ENCODE data around the gene DYSF. TPM values are rescaled to one million over a fixed set of nuclear protein-coding genes. Genes with fewer than 3 reads are reported as not detected.

DYSF gene
- polyA plus RNA-seq, 4 donors, result 0.67 to 5.0 (median 3.2) TPM

- WGBS, 3 donors, result 59 to 69% (median 68%) methylated on average over 9 of the region's 9 CpGs
- DNase-seq, result no peak
Observed at GRCh38 chr2:71505086-71505769, 51.9 kb downstream of the DYSF start.

GRCh38 chr2:71505770-71506140, 52.4 kb downstream of the DYSF start:
- FAIRE-seq (no peak), DNase-seq (no peak)
- no peak overlapping the region for H3K27ac ChIP-seq (ENCODE audit: low read depth in 1 of 3, low read length in 2 of 3)
- H3K4me1 ChIP-seq (ENCODE audit: control insufficient read depth in 3 of 3, insufficient read depth in 2 of 3, low read depth in 1 of 3, low read length in 2 of 3), result no peaks in the 10 kb centered on the region
- WGBS, 3 donors, result 82 to 88% (median 83%) methylated on average over 8 of the region's 8 CpGs
- no peaks in the 10 kb centered on the region for H3K9me3 ChIP-seq (ENCODE audit: control insufficient read depth in 2 of 2, insufficient read depth in 1 of 2, low read depth in 1 of 2, low read length in 1 of 2)
- no peaks in the 10 kb centered on the region for H3K27me3 ChIP-seq (ENCODE audit: control insufficient read depth in 3 of 3, insufficient read depth in 3 of 3, low read length in 3 of 3)
- H3K36me3 ChIP-seq (ENCODE audit: control insufficient read depth in 3 of 3, insufficient read depth in 2 of 3, low read depth in 1 of 3, low read length in 3 of 3), result no peaks in the 10 kb centered on the region
- H3K4me3 ChIP-seq (ENCODE audit: low read depth in 1 of 3, low read length in 3 of 3), result no peak overlapping the region

More at GRCh38 chr2:71505086-71505769, 51.9 kb downstream of the DYSF start:
- no peaks in the 10 kb centered on the region for H3K36me3 ChIP-seq (ENCODE audit: control insufficient read depth in 3 of 3, insufficient read depth in 2 of 3, low read depth in 1 of 3, low read length in 3 of 3)
- H3K9me3 ChIP-seq (ENCODE audit: control insufficient read depth in 2 of 2, insufficient read depth in 1 of 2, low read depth in 1 of 2, low read length in 1 of 2), result no peaks in the 10 kb centered on the region
- H3K27me3 ChIP-seq (ENCODE audit: control insufficient read depth in 3 of 3, insufficient read depth in 3 of 3, low read length in 3 of 3), result no peaks in the 10 kb centered on the region
- no peak overlapping the region for H3K27ac ChIP-seq (ENCODE audit: low read depth in 1 of 3, low read length in 2 of 3)
- no peaks in the 10 kb centered on the region for H3K4me1 ChIP-seq (ENCODE audit: control insufficient read depth in 3 of 3, insufficient read depth in 2 of 3, low read depth in 1 of 3, low read length in 2 of 3)
- no peak overlapping the region for H3K4me3 ChIP-seq (ENCODE audit: low read depth in 1 of 3, low read length in 3 of 3)
- FAIRE-seq, result no peak

- 77 to 82% (median 82%) methylated on average over 20 of the region's 20 CpGs for WGBS, 3 donors
- FAIRE-seq (no peak), DNase-seq (peak; percentile 22 to 60)
Observed at GRCh38 chr2:71506222-71507153, 53.1 kb downstream of the DYSF start.

GRCh38 chr2:71507476-71507875, 54.1 kb downstream of the DYSF start:
- 78 to 79% (median 78%) methylated on average over 8 of the region's 8 CpGs for WGBS, 3 donors
- Histone ChIP-seq H3K4me1 (ENCODE audit: control insufficient read depth in 3 of 3, insufficient read depth in 2 of 3, low read depth in 1 of 3, low read length in 2 of 3) (no peaks in the 10 kb centered on the region), H3K4me3 (ENCODE audit: low read depth in 1 of 3, low read length in 3 of 3) (no peak overlapping the region), H3K36me3 (ENCODE audit: control insufficient read depth in 3 of 3, insufficient read depth in 2 of 3, low read depth in 1 of 3, low read length in 3 of 3) (no peaks in the 10 kb centered on the region), H3K27ac (ENCODE audit: low read depth in 1 of 3, low read length in 2 of 3) (no peak overlapping the region), H3K27me3 (ENCODE audit: control insufficient read depth in 3 of 3, insufficient read depth in 3 of 3, low read length in 3 of 3) (no peaks in the 10 kb centered on the region), H3K9me3 (ENCODE audit: control insufficient read depth in 2 of 2, insufficient read depth in 1 of 2, low read depth in 1 of 2, low read length in 1 of 2) (no peaks in the 10 kb centered on the region)
- FAIRE-seq (no peak), DNase-seq (no peak)

More at GRCh38 chr2:71506222-71507153, 53.1 kb downstream of the DYSF start:
- Histone ChIP-seq H3K36me3 (ENCODE audit: control insufficient read depth in 3 of 3, insufficient read depth in 2 of 3, low read depth in 1 of 3, low read length in 3 of 3) (no peaks in the 10 kb centered on the region), H3K27me3 (ENCODE audit: control insufficient read depth in 3 of 3, insufficient read depth in 3 of 3, low read length in 3 of 3) (no peaks in the 10 kb centered on the region), H3K27ac (ENCODE audit: low read depth in 1 of 3, low read length in 2 of 3) (no peak overlapping the region), H3K9me3 (ENCODE audit: control insufficient read depth in 2 of 2, insufficient read depth in 1 of 2, low read depth in 1 of 2, low read length in 1 of 2) (no peaks in the 10 kb centered on the region), H3K4me3 (ENCODE audit: low read depth in 1 of 3, low read length in 3 of 3) (no peak overlapping the region), H3K4me1 (ENCODE audit: control insufficient read depth in 3 of 3, insufficient read depth in 2 of 3, low read depth in 1 of 3, low read length in 2 of 3) (no peaks in the 10 kb centered on the region)

DNA sequence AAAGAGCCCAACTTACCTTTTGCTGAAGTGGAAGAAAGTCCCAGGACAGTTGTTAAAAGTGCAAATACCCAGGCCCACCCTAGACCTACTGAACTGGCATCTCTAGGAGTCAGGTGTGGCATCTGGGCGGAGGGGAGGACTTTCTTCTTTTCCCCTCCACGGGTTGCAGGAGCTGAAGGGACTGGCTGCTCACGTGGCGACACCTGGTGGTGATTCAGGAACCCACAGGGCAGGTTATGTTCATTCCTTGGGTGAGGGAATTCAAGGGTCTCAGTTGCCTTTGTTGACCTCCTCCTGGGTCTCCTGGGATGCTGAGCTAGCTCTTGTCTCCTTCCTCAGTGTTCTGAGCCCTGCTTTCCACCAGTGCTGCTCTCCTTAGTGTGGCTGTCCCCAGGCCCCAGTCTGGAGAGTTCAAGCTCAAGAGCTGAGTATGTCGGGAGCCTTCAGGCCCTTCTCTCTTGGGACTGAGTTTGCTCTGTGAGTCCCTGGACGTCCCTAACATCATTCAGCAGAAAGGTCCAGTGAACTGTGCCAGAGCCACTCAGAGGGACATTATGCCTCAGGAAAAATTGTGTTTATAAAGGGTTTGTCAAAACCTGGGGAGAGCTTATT, 56.9 kb downstream of the DYSF start:
- Histone ChIP-seq H3K4me3 (ENCODE audit: low read depth in 1 of 3, low read length in 3 of 3) (no peak overlapping the region), H3K36me3 (ENCODE audit: control insufficient read depth in 3 of 3, insufficient read depth in 2 of 3, low read depth in 1 of 3, low read length in 3 of 3) (no peaks in the 10 kb centered on the region), H3K27ac (ENCODE audit: low read depth in 1 of 3, low read length in 2 of 3) (no peak overlapping the region), H3K4me1 (ENCODE audit: control insufficient read depth in 3 of 3, insufficient read depth in 2 of 3, low read depth in 1 of 3, low read length in 2 of 3) (no peaks in the 10 kb centered on the region), H3K27me3 (ENCODE audit: control insufficient read depth in 3 of 3, insufficient read depth in 3 of 3, low read length in 3 of 3) (no peaks in the 10 kb centered on the region), H3K9me3 (ENCODE audit: control insufficient read depth in 2 of 2, insufficient read depth in 1 of 2, low read depth in 1 of 2, low read length in 1 of 2) (no peaks in the 10 kb centered on the region)
- DNase-seq, result peak; percentile 53 to 63
- FAIRE-seq, result no peak
- WGBS, 3 donors, result 21 to 23% (median 21%) methylated on average over 4 to 6 of the region's 6 CpGs

- H3K27me3 ChIP-seq (ENCODE audit: control insufficient read depth in 3 of 3, insufficient read depth in 3 of 3, low read length in 3 of 3), result no peaks in the 10 kb centered on the region
- no peak for FAIRE-seq
- no peaks in the 10 kb centered on the region for H3K4me1 ChIP-seq (ENCODE audit: control insufficient read depth in 3 of 3, insufficient read depth in 2 of 3, low read depth in 1 of 3, low read length in 2 of 3)
- DNase-seq, result no peak
- H3K27ac ChIP-seq (ENCODE audit: low read depth in 1 of 3, low read length in 2 of 3), result no peak overlapping the region
- WGBS, 3 donors, result 79 to 87% (median 81%) methylated on average over 8 to 9 of the region's 9 CpGs
- no peaks in the 10 kb centered on the region for H3K9me3 ChIP-seq (ENCODE audit: control insufficient read depth in 2 of 2, insufficient read depth in 1 of 2, low read depth in 1 of 2, low read length in 1 of 2)
- H3K4me3 ChIP-seq (ENCODE audit: low read depth in 1 of 3, low read length in 3 of 3), result no peak overlapping the region
- no peaks in the 10 kb centered on the region for H3K36me3 ChIP-seq (ENCODE audit: control insufficient read depth in 3 of 3, insufficient read depth in 2 of 3, low read depth in 1 of 3, low read length in 3 of 3)
Observed at GRCh38 chr2:71510938-71511337, 57.6 kb downstream of the DYSF start.

DNA sequence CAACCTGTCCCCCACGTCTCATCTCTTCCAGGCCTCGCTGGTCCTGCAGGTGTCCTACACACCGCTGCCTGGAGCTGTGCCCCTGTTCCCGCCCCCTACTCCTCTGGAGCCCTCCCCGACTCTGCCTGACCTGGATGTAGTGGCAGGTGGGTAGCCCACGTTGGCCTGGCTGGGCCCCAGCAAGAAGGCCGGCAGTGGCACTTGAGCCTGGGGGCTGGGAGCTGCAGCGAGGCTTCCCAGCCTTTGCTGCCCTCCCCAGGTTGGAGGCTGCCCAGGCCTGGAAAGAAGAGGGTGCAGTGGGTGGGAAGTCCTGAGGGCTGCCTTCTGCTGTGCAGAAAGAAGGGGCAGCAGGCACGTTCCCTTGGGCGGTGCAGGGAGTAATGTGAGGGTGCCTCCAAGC, 58.4 kb downstream of the DYSF start:
- FAIRE-seq (no peak), DNase-seq (no peak)
- H3K36me3 ChIP-seq (ENCODE audit: control insufficient read depth in 3 of 3, insufficient read depth in 2 of 3, low read depth in 1 of 3, low read length in 3 of 3), result no peaks in the 10 kb centered on the region
- H3K4me3 ChIP-seq (ENCODE audit: low read depth in 1 of 3, low read length in 3 of 3), result no peak overlapping the region
- WGBS, 3 donors, result 76 to 79% (median 77%) methylated on average over 10 of the region's 10 CpGs
- no peak overlapping the region for H3K27ac ChIP-seq (ENCODE audit: low read depth in 1 of 3, low read length in 2 of 3)
- no peaks in the 10 kb centered on the region for H3K9me3 ChIP-seq (ENCODE audit: control insufficient read depth in 2 of 2, insufficient read depth in 1 of 2, low read depth in 1 of 2, low read length in 1 of 2)
- H3K27me3 ChIP-seq (ENCODE audit: control insufficient read depth in 3 of 3, insufficient read depth in 3 of 3, low read length in 3 of 3), result peaks cover 0 to 4% (median 0%) of the 10 kb centered on the region in 3 donors
- H3K4me1 ChIP-seq (ENCODE audit: control insufficient read depth in 3 of 3, insufficient read depth in 2 of 3, low read depth in 1 of 3, low read length in 2 of 3), result no peaks in the 10 kb centered on the region

DNA sequence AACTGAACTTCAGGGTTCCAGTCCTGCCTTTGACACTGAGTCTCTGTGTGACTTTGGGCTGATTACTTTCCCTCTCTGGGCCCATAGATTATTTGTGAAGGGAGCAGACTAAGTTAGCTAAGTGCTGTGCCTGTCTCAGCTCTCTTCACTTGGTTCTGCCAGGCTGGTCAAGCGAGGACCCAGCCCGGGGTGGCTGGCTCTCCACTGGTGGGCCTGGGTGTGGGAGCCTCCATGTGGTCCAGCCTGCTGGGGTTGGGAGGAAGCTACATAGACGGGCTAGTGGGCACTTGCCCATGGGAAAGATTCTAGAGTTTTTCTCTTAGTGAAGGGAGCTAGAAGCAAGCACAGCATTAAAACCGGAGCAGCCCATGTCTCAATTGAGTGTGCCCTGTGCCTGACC, 59.0 kb downstream of the DYSF start:
- FAIRE-seq (no peak), DNase-seq (no peak)
- no peaks in the 10 kb centered on the region for H3K36me3 ChIP-seq (ENCODE audit: control insufficient read depth in 3 of 3, insufficient read depth in 2 of 3, low read depth in 1 of 3, low read length in 3 of 3)
- H3K27me3 ChIP-seq (ENCODE audit: control insufficient read depth in 3 of 3, insufficient read depth in 3 of 3, low read length in 3 of 3), result peaks cover 0 to 4% (median 0%) of the 10 kb centered on the region in 3 donors
- H3K9me3 ChIP-seq (ENCODE audit: control insufficient read depth in 2 of 2, insufficient read depth in 1 of 2, low read depth in 1 of 2, low read length in 1 of 2), result no peaks in the 10 kb centered on the region
- no peaks in the 10 kb centered on the region for H3K4me1 ChIP-seq (ENCODE audit: control insufficient read depth in 3 of 3, insufficient read depth in 2 of 3, low read depth in 1 of 3, low read length in 2 of 3)
- no peak overlapping the region for H3K4me3 ChIP-seq (ENCODE audit: low read depth in 1 of 3, low read length in 3 of 3)
- whole genome bisulfite sequencing, 3 donors, result 70 to 81% (median 76%) methylated on average over 4 of the region's 4 CpGs
- no peak overlapping the region for H3K27ac ChIP-seq (ENCODE audit: low read depth in 1 of 3, low read length in 2 of 3)
